ENCODE data around the gene DCBLD1. TPM values are rescaled to one million over a fixed set of nuclear protein-coding genes. Genes with fewer than 3 reads are reported as not detected.

The DCBLD1 gene
- total and polyA plus RNA-seq, 3 donors from 2014 or later, result 16.6 to 22.2 (median 16.7) TPM

GRCh38 chr6:117534974-117535373 lies 52.5 kb downstream of the DCBLD1 start:
- Histone ChIP-seq H3K9me3 (no peaks in the 10 kb centered on the region), H3K4me1 (no peaks in the 10 kb centered on the region), H3K27ac (no peak overlapping the region), H3K4me3 (no peak overlapping the region), H3K27me3 (no peaks in the 10 kb centered on the region), H3K36me3 (ENCODE audit: low read depth, missing control alignments) (no peaks in the 10 kb centered on the region)
- no peak for DNase-seq
- TF ChIP-seq, protein P1, sequence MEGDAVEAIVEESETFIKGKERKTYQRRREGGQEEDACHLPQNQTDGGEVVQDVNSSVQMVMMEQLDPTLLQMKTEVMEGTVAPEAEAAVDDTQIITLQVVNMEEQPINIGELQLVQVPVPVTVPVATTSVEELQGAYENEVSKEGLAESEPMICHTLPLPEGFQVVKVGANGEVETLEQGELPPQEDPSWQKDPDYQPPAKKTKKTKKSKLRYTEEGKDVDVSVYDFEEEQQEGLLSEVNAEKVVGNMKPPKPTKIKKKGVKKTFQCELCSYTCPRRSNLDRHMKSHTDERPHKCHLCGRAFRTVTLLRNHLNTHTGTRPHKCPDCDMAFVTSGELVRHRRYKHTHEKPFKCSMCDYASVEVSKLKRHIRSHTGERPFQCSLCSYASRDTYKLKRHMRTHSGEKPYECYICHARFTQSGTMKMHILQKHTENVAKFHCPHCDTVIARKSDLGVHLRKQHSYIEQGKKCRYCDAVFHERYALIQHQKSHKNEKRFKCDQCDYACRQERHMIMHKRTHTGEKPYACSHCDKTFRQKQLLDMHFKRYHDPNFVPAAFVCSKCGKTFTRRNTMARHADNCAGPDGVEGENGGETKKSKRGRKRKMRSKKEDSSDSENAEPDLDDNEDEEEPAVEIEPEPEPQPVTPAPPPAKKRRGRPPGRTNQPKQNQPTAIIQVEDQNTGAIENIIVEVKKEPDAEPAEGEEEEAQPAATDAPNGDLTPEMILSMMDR (IDR thresholded peaks at IDR 0.05), result no peak
- TF ChIP-seq POLR2A (IDR thresholded peaks at IDR 0.05), result no peak
- WGBS, 2 donors, result 57 to 77% methylated on average over 3 of the region's 3 CpGs
- intact Hi-C loops (cut with DNase I; ENCODE audit: low total_unique reads), result no loop called here

DNA sequence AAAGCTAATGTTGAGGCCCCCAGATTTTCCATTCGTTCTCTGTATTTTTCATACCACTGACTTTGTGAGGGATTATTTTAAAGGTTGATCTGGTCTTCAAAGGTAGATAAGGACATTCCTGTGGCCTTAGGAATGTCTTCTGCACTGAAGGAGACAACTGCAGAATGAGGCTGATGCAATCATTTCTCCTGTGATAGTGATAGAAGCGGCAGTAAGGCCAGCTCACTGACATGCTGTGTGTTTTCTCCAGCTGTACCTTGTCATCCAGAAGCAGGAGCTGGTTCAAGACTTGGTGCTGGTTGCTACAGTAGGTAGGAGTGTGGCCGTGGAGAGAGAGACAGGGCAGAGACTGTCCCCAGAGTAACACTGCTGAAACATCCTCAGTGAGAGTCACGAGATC lies 53.8 kb downstream of the DCBLD1 start:
- DNase-seq, result no peak
- intact Hi-C loops (cut with DNase I; ENCODE audit: low total_unique reads), result no loop called here

DNA sequence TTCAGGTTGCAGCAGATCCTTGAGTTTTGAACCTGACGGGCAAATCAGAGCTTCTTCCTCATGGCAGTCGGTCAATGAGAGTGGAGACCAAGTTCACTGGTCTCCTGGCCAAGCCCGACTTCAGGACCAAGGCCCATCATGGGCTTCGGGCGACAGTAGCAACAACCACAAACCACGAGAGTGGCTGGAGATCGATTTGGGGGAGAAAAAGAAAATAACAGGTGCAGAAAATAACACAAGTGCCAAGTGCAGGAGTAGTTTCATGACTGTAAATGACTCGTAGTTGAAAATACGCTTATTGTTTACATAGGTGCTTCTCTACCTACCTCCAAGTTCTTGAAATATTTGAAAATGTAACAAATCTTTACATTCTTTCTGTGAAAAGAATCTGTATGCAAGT lies 56.1 kb downstream of the DCBLD1 start:
- Histone ChIP-seq H3K27ac (no peak overlapping the region), H3K4me3 (no peak overlapping the region), H3K4me1 (no peaks in the 10 kb centered on the region), H3K36me3 (ENCODE audit: low read depth, missing control alignments) (no peaks in the 10 kb centered on the region), H3K27me3 (no peaks in the 10 kb centered on the region), H3K9me3 (no peaks in the 10 kb centered on the region)
- WGBS, 2 donors, result 89 to 94% methylated on average over 9 of the region's 9 CpGs
- TF ChIP-seq POLR2A (IDR thresholded peaks at IDR 0.05), result no peak
- TF ChIP-seq, protein P1 (IDR thresholded peaks at IDR 0.05), result no peak
- DNase-seq, result no peak
- intact Hi-C loops (cut with DNase I; ENCODE audit: low total_unique reads), result no loop called here

More for the DNA sequence above, 53.8 kb downstream of the DCBLD1 start:
- TF ChIP-seq, protein P1 (IDR thresholded peaks at IDR 0.05), result no peak
- TF ChIP-seq POLR2A (IDR thresholded peaks at IDR 0.05), result no peak
- no peaks in the 10 kb centered on the region for H3K36me3 ChIP-seq (ENCODE audit: low read depth, missing control alignments)
- H3K27ac ChIP-seq, result no peak overlapping the region
- H3K27me3 ChIP-seq, result no peaks in the 10 kb centered on the region
- no peaks in the 10 kb centered on the region for H3K9me3 ChIP-seq
- H3K4me1 ChIP-seq, result no peaks in the 10 kb centered on the region
- WGBS, 2 donors, result 81 to 87% methylated on average over 4 of the region's 4 CpGs
- no peak overlapping the region for H3K4me3 ChIP-seq

DNA sequence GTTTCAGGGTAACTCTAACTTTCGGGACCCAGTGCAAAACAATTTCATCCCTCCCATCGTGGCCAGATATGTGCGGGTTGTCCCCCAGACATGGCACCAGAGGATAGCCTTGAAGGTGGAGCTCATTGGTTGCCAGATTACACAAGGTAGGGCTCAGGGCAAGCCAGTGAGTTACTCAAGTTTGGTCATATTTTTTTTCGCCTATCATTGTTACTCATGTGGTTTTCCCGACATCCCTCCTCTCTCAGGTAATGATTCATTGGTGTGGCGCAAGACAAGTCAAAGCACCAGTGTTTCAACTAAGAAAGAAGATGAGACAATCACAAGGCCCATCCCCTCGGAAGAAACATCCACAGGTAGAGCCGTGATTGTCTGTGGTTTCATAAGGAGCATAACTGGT lies 58.2 kb downstream of the DCBLD1 start:
- no peaks in the 10 kb centered on the region for H3K4me1 ChIP-seq
- no peak overlapping the region for H3K27ac ChIP-seq
- intact Hi-C loops (cut with DNase I; ENCODE audit: low total_unique reads), result no loop called here
- 95% methylated on average over 8 of the region's 8 CpGs for WGBS, 2 donors
- no peaks in the 10 kb centered on the region for H3K36me3 ChIP-seq (ENCODE audit: low read depth, missing control alignments)
- no peaks in the 10 kb centered on the region for H3K9me3 ChIP-seq
- H3K4me3 ChIP-seq, result no peak overlapping the region
- no peaks in the 10 kb centered on the region for H3K27me3 ChIP-seq
- DNase-seq, result no peak
- no peak for TF ChIP-seq POLR2A (IDR thresholded peaks at IDR 0.05)
- TF ChIP-seq, protein P1 (IDR thresholded peaks at IDR 0.05), result no peak

- no peaks in the 10 kb centered on the region for H3K9me3 ChIP-seq
- no peak for TF ChIP-seq POLR2A (IDR thresholded peaks at IDR 0.05)
- TF ChIP-seq, protein P1 (IDR thresholded peaks at IDR 0.05), result no peak
- intact Hi-C loops (cut with DNase I; ENCODE audit: low total_unique reads), result no loop called here
- 73 to 97% methylated on average over 3 of the region's 3 CpGs for WGBS, 2 donors
- H3K27ac ChIP-seq, result no peak overlapping the region
- no peaks in the 10 kb centered on the region for H3K36me3 ChIP-seq (ENCODE audit: low read depth, missing control alignments)
- no peaks in the 10 kb centered on the region for H3K27me3 ChIP-seq
- DNase-seq, result no peak
- H3K4me1 ChIP-seq, result no peaks in the 10 kb centered on the region
- H3K4me3 ChIP-seq, result no peak overlapping the region
Measured at GRCh38 chr6:117542493-117542892, 60.0 kb downstream of the DCBLD1 start.
